SU-DHL-6 (cell line): ENCODE data around the gene STIL.

ENCODE experiments used
- H2AFZ ChIP-seq: fragments of 200-600 bp; sonication (generic); 2 replicates; pipeline ENCODE4 v1.6.1; 2014; ENCODE audit warnings: low read depth, mild to moderate bottlenecking, moderate library complexity, mixed read lengths, antibody characterized with exemption, low read length; ENCODE audit not compliant: severe bottlenecking
- H3F3A ChIP-seq: fragments of 200-600 bp; shearing (Covaris generic); 2 replicates; pipeline ENCODE4 v1.6.0; 2016; ENCODE audit warnings: antibody characterized with exemption, mild to moderate bottlenecking; ENCODE audit not compliant: insufficient read depth
- H3K27ac ChIP-seq: fragments of 200-600 bp; sonication (generic); 2 replicates; pipeline ENCODE4 v1.5.1; 2016; ENCODE audit warnings: low read depth, mild to moderate bottlenecking, low read length, moderate library complexity, mixed read lengths
- H3K27me3 ChIP-seq: fragments of 200-600 bp; sonication (generic), shearing (Covaris generic); 2 replicates; pipeline ENCODE4 v1.6.0; 2014; ENCODE audit warnings: mild to moderate bottlenecking, low read length
- H3K36me3 ChIP-seq: fragments of 200-600 bp; sonication (generic); 2 replicates; pipeline ENCODE4 v1.6.1; 2014; ENCODE audit warnings: mild to moderate bottlenecking, low read length, mixed read lengths
- H3K4me2 ChIP-seq: fragments of 300-600, 200-600 bp; shearing (Covaris generic), sonication (generic); 2 replicates; pipeline ENCODE4 v1.6.0; 2014; ENCODE audit warnings: low read length, low read depth, mild to moderate bottlenecking; ENCODE audit not compliant: poor library complexity, severe bottlenecking
- H3K4me3 ChIP-seq: fragments of 200-600 bp; sonication (generic); 2 replicates; pipeline ENCODE4 v1.5.1; 2014; ENCODE audit warnings: antibody characterized with exemption, low read length, mild to moderate bottlenecking, mixed read lengths; ENCODE audit not compliant: insufficient read depth, poor library complexity, severe bottlenecking
- H3K79me2 ChIP-seq: fragments of 200-600 bp; sonication (generic); 2 replicates; pipeline ENCODE4 v1.6.1; 2014; ENCODE audit warnings: mild to moderate bottlenecking, low read length, moderate library complexity; ENCODE audit not compliant: insufficient read depth
- H3K9ac ChIP-seq: fragments of 200-600 bp; sonication (generic); 2 replicates; pipeline ENCODE4 v1.7.0; 2014; ENCODE audit warnings: mild to moderate bottlenecking, low read length
- H3K9me2 ChIP-seq: fragments of 200-600 bp; sonication (generic); replicated peaks from 2 replicates; pipeline ENCODE4 v1.6.1; 2014; ENCODE audit warnings: low read length; ENCODE audit not compliant: insufficient read depth
- H3K9me3 ChIP-seq: fragments of 200-600 bp; sonication (generic); 2 replicates; pipeline ENCODE4 v1.6.1; 2014; ENCODE audit warnings: low read length, mixed read lengths; ENCODE audit not compliant: insufficient read depth
- H4K20me1 ChIP-seq: fragments of 200-600 bp; sonication (generic); 2 replicates; pipeline ENCODE4 v1.6.1; 2014; ENCODE audit warnings: low read depth, mild to moderate bottlenecking, antibody characterized with exemption, low read length, moderate library complexity, mixed read lengths
- CTCF ChIP-seq: fragments of 200-600 bp; sonication (generic); IDR thresholded peaks from one replicate; pipeline ENCODE4 v1.5.1; 2017; ENCODE audit warnings: antibody characterized with exemption, mild to moderate bottlenecking, low read length, moderate library complexity; ENCODE audit not compliant: insufficient read depth, poor library complexity, severe bottlenecking
- EZH2phosphoT487 ChIP-seq: fragments of 200-600 bp; sonication (generic), shearing (Covaris generic); conservative IDR thresholded peaks from 2 replicates; pipeline ENCODE4 v1.6.1; 2018; ENCODE audit warnings: mild to moderate bottlenecking, antibody characterized with exemption, low read length, moderate library complexity, mixed read lengths

STIL gene

GRCh38 chr1:47209725-47210325, 104.1 kb downstream of the STIL start:
- no peak overlapping the region for H2AFZ ChIP-seq
- H3K9me2 ChIP-seq = no peaks in the 10 kb centered on the region
- no peaks in the 10 kb centered on the region for H3K9me3 ChIP-seq
- no peaks in the 10 kb centered on the region for H3K79me2 ChIP-seq
- H3K27me3 ChIP-seq = no peaks in the 10 kb centered on the region
- no peaks in the 10 kb centered on the region for H3F3A ChIP-seq
- H4K20me1 ChIP-seq = no peaks in the 10 kb centered on the region
- H3K4me2 ChIP-seq = no peak overlapping the region
- no peak overlapping the region for H3K9ac ChIP-seq
- H3K27ac ChIP-seq = no peak overlapping the region
- no peak overlapping the region for H3K4me3 ChIP-seq
- TF ChIP-seq EZH2phosphoT487 (no peak), CTCF (no peak)
- H3K36me3 ChIP-seq = no peaks in the 10 kb centered on the region

- no peaks in the 10 kb centered on the region for H3K9me3 ChIP-seq
- no peak overlapping the region for H3K4me2 ChIP-seq
- no peaks in the 10 kb centered on the region for H3K27me3 ChIP-seq
- no peaks in the 10 kb centered on the region for H4K20me1 ChIP-seq
- H3K79me2 ChIP-seq = no peaks in the 10 kb centered on the region
- no peaks in the 10 kb centered on the region for H3K9me2 ChIP-seq
- H3K9ac ChIP-seq = no peak overlapping the region
- no peak overlapping the region for H2AFZ ChIP-seq
- no peak overlapping the region for H3K27ac ChIP-seq
- TF ChIP-seq CTCF (no peak), EZH2phosphoT487 (no peak)
- no peaks in the 10 kb centered on the region for H3F3A ChIP-seq
- H3K36me3 ChIP-seq = no peaks in the 10 kb centered on the region
- no peak overlapping the region for H3K4me3 ChIP-seq
Measured at GRCh38 chr1:47209091-47209490, 104.9 kb downstream of the STIL start.

- Histone ChIP-seq H3K27me3 (no peaks in the 10 kb centered on the region), H3K79me2 (no peaks in the 10 kb centered on the region), H3K9ac (no peak overlapping the region), H3K4me3 (no peak overlapping the region), H2AFZ (no peak overlapping the region), H3K9me3 (no peaks in the 10 kb centered on the region), H3K36me3 (no peaks in the 10 kb centered on the region), H3F3A (no peaks in the 10 kb centered on the region), H4K20me1 (no peaks in the 10 kb centered on the region), H3K9me2 (no peaks in the 10 kb centered on the region), H3K27ac (no peak overlapping the region), H3K4me2 (no peak overlapping the region)
- TF ChIP-seq EZH2phosphoT487 (no peak), CTCF (no peak)
Measured at GRCh38 chr1:47208374-47208850, 105.5 kb downstream of the STIL start.
